IMR-90 (cell line): Measurements from ENCODE around the gene PUDP. TPM values are rescaled to one million over a fixed set of nuclear protein-coding genes. Genes with fewer than 3 reads are reported as not detected.
A peak's percentile ranks its signal among the peaks of the same experiment; 100 is the strongest.

Experiments
- ATAC-seq: fragments of 200-7000 bp; cut with Tn5 transposase; 2 replicates; pipeline ENCODE4 v1.9.1; 2020; ENCODE audit warnings: low read depth, mild to moderate bottlenecking, moderate library complexity
- BruUV-seq: library from RNA; stranded (reverse); fragments of 400-500 nt; replicated peaks from 2 replicates; lab custom pipeline; 2021; lab: Mats Ljungman, UMichigan
- CTCF ChIA-PET: fragments of 300-600 bp; formaldehyde crosslinking; extraction: SDS; loops from one replicate; lab custom pipeline; 2021; ENCODE audit warnings: antibody characterized with exemption; lab: Yijun Ruan, JAX
- POLR2A ChIA-PET: fragments of 300-600 bp; sonication (Branson Sonifier 250); formaldehyde crosslinking; loops from one replicate; lab custom pipeline; 2022; ENCODE audit warnings: antibody characterized with exemption; ENCODE audit not compliant: unreplicated experiment; lab: Charles Lee
- DNase-seq: peaks from one replicate; pipeline ENCODE4 v3.0.0; 2013
- H2AFZ ChIP-seq: replicated peaks from 2 replicates; pipeline ENCODE3; 2013; ENCODE audit warnings: low read length, mild to moderate bottlenecking; ENCODE audit not compliant: poor library complexity
- H2AK5ac ChIP-seq: 2 replicates; pipeline ENCODE4 v1.6.1; 2013; ENCODE audit warnings: low read depth, low read length, inconsistent platforms
- H2AK9ac ChIP-seq: replicated peaks from 2 replicates; pipeline ENCODE3; 2013; ENCODE audit warnings: mild to moderate bottlenecking, low read depth, low read length, moderate library complexity; ENCODE audit not compliant: poor library complexity
- H2BK120ac ChIP-seq: 2 replicates; pipeline ENCODE4 v1.6.1; 2013; ENCODE audit warnings: low read depth, low read length, inconsistent platforms
- H2BK15ac ChIP-seq: 3 replicates; pipeline ENCODE4 v1.6.1; 2013; ENCODE audit warnings: low read depth, low read length, inconsistent platforms
- H2BK20ac ChIP-seq: 2 replicates; pipeline ENCODE4 v1.6.1; 2013; ENCODE audit warnings: low read depth, mild to moderate bottlenecking, inconsistent platforms, low read length, moderate library complexity
- H2BK5ac ChIP-seq: 2 replicates; pipeline ENCODE4 v1.6.1; 2013; ENCODE audit warnings: mild to moderate bottlenecking, low read depth, low read length, inconsistent platforms; ENCODE audit not compliant: poor library complexity, severe bottlenecking
- H3K14ac ChIP-seq: replicated peaks from 2 replicates; pipeline ENCODE4 v1.6.1; 2013; ENCODE audit warnings: low read depth, low read length, inconsistent platforms
- H3K18ac ChIP-seq: 2 replicates; pipeline ENCODE4 v1.6.1; 2013; ENCODE audit warnings: low read depth, low read length, control low read depth
- H3K23ac ChIP-seq: 2 replicates; pipeline ENCODE4 v1.6.1; 2013; ENCODE audit warnings: low read depth, low read length, inconsistent platforms
- H3K27ac ChIP-seq: 2 replicates; pipeline ENCODE4 v1.5.1; 2013; ENCODE audit warnings: mild to moderate bottlenecking, control low read depth, low read length; ENCODE audit not compliant: insufficient read depth
- H3K27me3 ChIP-seq: 2 replicates; pipeline ENCODE4 v1.6.1; 2013; ENCODE audit warnings: low read length; ENCODE audit not compliant: control insufficient read depth, insufficient read depth
- H3K36me3 ChIP-seq: 2 replicates; pipeline ENCODE4 v1.6.1; 2013; ENCODE audit warnings: low read length, mixed read lengths; ENCODE audit not compliant: control insufficient read depth, insufficient read depth
- H3K4ac ChIP-seq: 2 replicates; pipeline ENCODE4 v1.6.1; 2013; ENCODE audit warnings: low read depth, low read length, inconsistent platforms
- H3K4me1 ChIP-seq: 2 replicates; pipeline ENCODE4 v1.6.1; 2013; ENCODE audit warnings: low read length, mixed read lengths; ENCODE audit not compliant: control insufficient read depth, insufficient read depth
- H3K4me2 ChIP-seq: 2 replicates; pipeline ENCODE4 v1.6.1; 2013; ENCODE audit warnings: low read depth, mild to moderate bottlenecking, control low read depth, low read length, moderate library complexity
- H3K4me3 ChIP-seq: 2 replicates; pipeline ENCODE4 v1.5.1; 2013; ENCODE audit warnings: low read depth, mild to moderate bottlenecking, control low read depth, low read length, moderate library complexity; ENCODE audit not compliant: insufficient read depth
- H3K56ac ChIP-seq: 2 replicates; pipeline ENCODE4 v1.6.1; 2013; ENCODE audit warnings: low read length, inconsistent platforms; ENCODE audit not compliant: insufficient read depth; ENCODE audit errors: extremely low read depth
- H3K79me1 ChIP-seq, 2 experiments: 2 replicates each; pipeline ENCODE4 v1.6.1; 2013; ENCODE audit warnings: low read length in 2 of 2, inconsistent platforms in 1 of 2, low read depth in 1 of 2
- H3K9ac ChIP-seq: 2 replicates; pipeline ENCODE4 v1.6.1; 2013; ENCODE audit warnings: low read depth, low read length, control low read depth
- H3K9me1 ChIP-seq: 2 replicates; pipeline ENCODE4 v1.6.1; 2013; ENCODE audit warnings: low read length, inconsistent platforms; ENCODE audit not compliant: insufficient read depth
- H3K9me3 ChIP-seq: 2 replicates; pipeline ENCODE4 v1.6.1; 2013; ENCODE audit warnings: low read length; ENCODE audit not compliant: control insufficient read depth, insufficient read depth
- H4K20me1 ChIP-seq: 2 replicates; pipeline ENCODE4 v1.6.1; 2013; ENCODE audit warnings: low read length, inconsistent platforms; ENCODE audit not compliant: insufficient read depth
- H4K5ac ChIP-seq: 2 replicates; pipeline ENCODE4 v1.6.1; 2013; ENCODE audit warnings: mild to moderate bottlenecking, low read depth, low read length, control low read depth
- H4K8ac ChIP-seq, 2 experiments: 2 replicates each; pipeline ENCODE4 v1.6.1; 2013; ENCODE audit warnings: low read depth in 2 of 2, low read length in 2 of 2, control low read depth in 1 of 2, inconsistent platforms in 1 of 2
- H4K91ac ChIP-seq: 2 replicates; pipeline ENCODE4 v1.6.1; 2013; ENCODE audit warnings: low read depth, low read length, inconsistent platforms; ENCODE audit not compliant: insufficient read depth
- CTCF ChIP-seq: conservative IDR thresholded peaks from 2 replicates; pipeline ENCODE4 v1.5.1; 2012; ENCODE audit warnings: mild to moderate bottlenecking, low read depth, low read length, improper control_type of control experiment
- MAFK ChIP-seq: IDR thresholded peaks from 2 replicates; pipeline ENCODE4 v1.6.1; 2012; ENCODE audit warnings: low read depth, low read length, improper control_type of control experiment
- MAZ ChIP-seq: IDR thresholded peaks from 2 replicates; pipeline ENCODE4 v1.6.1; 2012; ENCODE audit warnings: low read depth, mild to moderate bottlenecking, low read length, improper control_type of control experiment, moderate library complexity, borderline replicate concordance
- RAD21 ChIP-seq: IDR thresholded peaks from 2 replicates; pipeline ENCODE4 v1.6.1; 2012; ENCODE audit warnings: low read length, improper control_type of control experiment
- RFX5 ChIP-seq: IDR thresholded peaks from 2 replicates; pipeline ENCODE4 v1.8.0; 2012; ENCODE audit warnings: low read depth, mild to moderate bottlenecking, low read length, moderate library complexity
- SMC3 ChIP-seq: fragments of 150-350 bp; IDR thresholded peaks from 2 replicates; pipeline ENCODE4 v1.6.1; 2016; ENCODE audit warnings: low read depth, mild to moderate bottlenecking, antibody characterized with exemption, low read length, moderate library complexity
- WGBS, 2 experiments: methylation state at CpG; one replicate each; pipeline versions ENCODE4 v1.1.5 to v1.1.7; 2013; ENCODE audit warnings: missing lambda C conversion rate in 2 of 2; ENCODE audit not compliant: insufficient read length in 1 of 2; ENCODE audit errors: extremely low coverage in 2 of 2; 5-methylcytosine and 5-hydroxymethylcytosine counted together
- dilution Hi-C: fragments of 300-500 bp; cut with HindIII; formaldehyde crosslinking; loops from one replicate; pipeline ENCODE4 v1.14.3; 2018; ENCODE audit warnings: low sequenced_read_pairs; ENCODE audit not compliant: unreplicated experiment
- in situ Hi-C: fragments of 300-500 bp; cut with MboI; formaldehyde crosslinking; loops from 3 replicates; pipeline ENCODE4 v1.14.3; 2019; ENCODE audit warnings: low sequenced_read_pairs, inconsistent platforms, mixed read lengths
- intact Hi-C: fragments of 100-400 bp; cut with micrococcal nuclease; formaldehyde crosslinking; loops from 2 replicates; pipeline ENCODE4 v1.10.0; 2022
- polyA plus RNA-seq, 3 experiments: library from polyadenylated mRNA; depleted of rRNA; stranded (reverse); fragments of >200 nt; gene quantifications; 2 replicates each; pipeline ENCODE4 v1.2.3, GENCODE V29; 2012; ENCODE audit warnings: low replicate concordance in 1 of 3
- total RNA-seq: library from RNA; depleted of rRNA; stranded (reverse); fragments of >200 nt; gene quantifications from 2 replicates; pipeline ENCODE4 v1.2.3, GENCODE V29; 2012

PUDP gene
- total and polyA plus RNA-seq, 2 of the 4 experiments (the other 2 are of a cell fraction): 22.2 to 28.6 TPM

GRCh38 chrX:7132335-7133049, 15.5 kb downstream of the PUDP start:
- ATAC-seq: peak; percentile 89
- no peak overlapping the region for H3K23ac ChIP-seq
- peak overlapping the region; percentile 57 for H4K91ac ChIP-seq
- H3K36me3 ChIP-seq: no peaks in the 10 kb centered on the region
- DNase-seq: peak; percentile 73
- BruUV-seq: no TSS peak
- no peak overlapping the region for H4K5ac ChIP-seq
- H3K14ac ChIP-seq: 0 out of 2 replicates have a peak overlapping the region, but pooled peaks have one; percentile 10
- H2AK9ac ChIP-seq: peak overlapping the region; percentile 11
- 0 out of 2 replicates have a peak overlapping the region, but pooled peaks have one; percentile 27 for H3K4ac ChIP-seq
- TF ChIP-seq MAZ (no peak), RFX5 (no peak), MAFK (peak; percentile 25; the same call in 1 of the 2 replicates), SMC3 (peak; percentile 64), RAD21 (peak; percentile 64), CTCF (peak; percentile 65)
- no peak overlapping the region for H3K56ac ChIP-seq
- H3K18ac ChIP-seq: no peak overlapping the region
- H2BK15ac ChIP-seq: no peak overlapping the region
- H2BK20ac ChIP-seq: peak overlapping the region; percentile 32; the same call in 1 of the 2 replicates
- CTCF ChIA-PET: interaction anchor here (0.6 to 1.0 kb wide), 3 partner anchors 132 to 574 kb away, joined by 3 to 5 read pairs (median 3); no protein-coding TSS in a partner anchor
- H3K9me1 ChIP-seq: peaks cover 14% of the 10 kb centered on the region; the same call in 1 of the 2 replicates
- H2BK5ac ChIP-seq: no peak overlapping the region
- no peak overlapping the region for H2AFZ ChIP-seq
- dilution Hi-C loops (no loop called here), in situ Hi-C loops (no loop called here), intact Hi-C loops (loop anchor here (5.0 kb wide), 1 partner anchor 795 kb away; the partner anchor contains the start of gene PNPLA4)
- H4K8ac ChIP-seq: peak overlapping the region in 1 of 2 experiments; percentile 28; a peak in 2 of 4 replicates
- H3K27me3 ChIP-seq: no peaks in the 10 kb centered on the region
- 0 out of 2 replicates have a peak overlapping the region, but pooled peaks have one; percentile 35 for H2BK120ac ChIP-seq
- no CpG with 5 or more reads among the region's 3 CpGs for WGBS, 2 experiments
- H2AK5ac ChIP-seq: peak overlapping the region; percentile 35; the same call in 1 of the 2 replicates
- no peak overlapping the region for H3K4me3 ChIP-seq
- peaks cover 9% of the 10 kb centered on the region for H3K4me1 ChIP-seq
- H3K9me3 ChIP-seq: no peaks in the 10 kb centered on the region
- no peak overlapping the region for H3K9ac ChIP-seq
- peaks cover 6% of the 10 kb centered on the region; the same call in 1 of the 2 replicates for H4K20me1 ChIP-seq
- no peak overlapping the region for H3K4me2 ChIP-seq
- POLR2A ChIA-PET: no interaction called here
- no peak overlapping the region for H3K27ac ChIP-seq
- peaks cover 39 to 66% of the 10 kb centered on the region in 2 experiments for H3K79me1 ChIP-seq
